Ishikawa (cell line): Measurements from ENCODE around the gene ZNF423.

Experiments
- CREB1 ChIP-seq: IDR thresholded peaks from 2 replicates; pipeline ENCODE4 v1.6.1; 2012; ENCODE audit warnings: low read depth
- EP300 ChIP-seq: IDR thresholded peaks from 2 replicates; pipeline ENCODE4 v1.6.1; 2012; ENCODE audit warnings: borderline replicate concordance
- RAD21 ChIP-seq: IDR thresholded peaks from 2 replicates; pipeline ENCODE4 v1.6.1; 2012; ENCODE audit warnings: low read depth
- TCF12 ChIP-seq: IDR thresholded peaks from 2 replicates; pipeline ENCODE4 v1.6.1; 2012; ENCODE audit warnings: low read depth
- TEAD4 ChIP-seq: IDR thresholded peaks from 2 replicates; pipeline ENCODE4 v1.6.1; 2012
- TF ChIP-seq, protein P1 (sequence below): IDR thresholded peaks from 2 replicates; pipeline ENCODE4 v1.6.1; 2012
- TF ChIP-seq, protein P2 (sequence below): IDR thresholded peaks from 2 replicates; pipeline ENCODE4 v1.6.1; 2012; ENCODE audit warnings: low read depth, mild to moderate bottlenecking

DNA sequence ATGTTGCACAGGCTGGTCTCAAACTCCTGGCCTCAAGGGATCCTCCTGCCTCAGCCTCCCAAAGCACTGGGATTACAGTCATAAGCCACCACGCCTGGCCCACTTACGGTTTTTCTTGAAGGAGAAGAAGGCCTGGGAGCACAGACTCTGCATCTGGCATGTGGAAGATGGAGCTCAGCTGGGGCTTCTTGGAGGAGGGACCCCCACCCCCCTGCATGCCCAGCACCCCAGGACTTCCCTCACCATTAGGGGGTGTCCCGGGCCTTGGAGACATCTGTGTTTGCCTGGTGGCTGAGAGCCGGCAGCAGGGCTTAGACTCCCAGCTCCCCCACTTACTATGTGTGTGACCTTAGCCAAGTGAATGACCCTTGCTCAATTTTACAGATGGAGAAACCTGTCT, 204.7 kb downstream of the ZNF423 start:
- TF ChIP-seq, protein P1, sequence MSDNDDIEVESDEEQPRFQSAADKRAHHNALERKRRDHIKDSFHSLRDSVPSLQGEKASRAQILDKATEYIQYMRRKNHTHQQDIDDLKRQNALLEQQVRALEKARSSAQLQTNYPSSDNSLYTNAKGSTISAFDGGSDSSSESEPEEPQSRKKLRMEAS = no peak
- TF ChIP-seq TCF12 (no peak), RAD21 (no peak), EP300 (no peak), CREB1 (no peak), TEAD4 (no peak)
- TF ChIP-seq, protein P2, sequence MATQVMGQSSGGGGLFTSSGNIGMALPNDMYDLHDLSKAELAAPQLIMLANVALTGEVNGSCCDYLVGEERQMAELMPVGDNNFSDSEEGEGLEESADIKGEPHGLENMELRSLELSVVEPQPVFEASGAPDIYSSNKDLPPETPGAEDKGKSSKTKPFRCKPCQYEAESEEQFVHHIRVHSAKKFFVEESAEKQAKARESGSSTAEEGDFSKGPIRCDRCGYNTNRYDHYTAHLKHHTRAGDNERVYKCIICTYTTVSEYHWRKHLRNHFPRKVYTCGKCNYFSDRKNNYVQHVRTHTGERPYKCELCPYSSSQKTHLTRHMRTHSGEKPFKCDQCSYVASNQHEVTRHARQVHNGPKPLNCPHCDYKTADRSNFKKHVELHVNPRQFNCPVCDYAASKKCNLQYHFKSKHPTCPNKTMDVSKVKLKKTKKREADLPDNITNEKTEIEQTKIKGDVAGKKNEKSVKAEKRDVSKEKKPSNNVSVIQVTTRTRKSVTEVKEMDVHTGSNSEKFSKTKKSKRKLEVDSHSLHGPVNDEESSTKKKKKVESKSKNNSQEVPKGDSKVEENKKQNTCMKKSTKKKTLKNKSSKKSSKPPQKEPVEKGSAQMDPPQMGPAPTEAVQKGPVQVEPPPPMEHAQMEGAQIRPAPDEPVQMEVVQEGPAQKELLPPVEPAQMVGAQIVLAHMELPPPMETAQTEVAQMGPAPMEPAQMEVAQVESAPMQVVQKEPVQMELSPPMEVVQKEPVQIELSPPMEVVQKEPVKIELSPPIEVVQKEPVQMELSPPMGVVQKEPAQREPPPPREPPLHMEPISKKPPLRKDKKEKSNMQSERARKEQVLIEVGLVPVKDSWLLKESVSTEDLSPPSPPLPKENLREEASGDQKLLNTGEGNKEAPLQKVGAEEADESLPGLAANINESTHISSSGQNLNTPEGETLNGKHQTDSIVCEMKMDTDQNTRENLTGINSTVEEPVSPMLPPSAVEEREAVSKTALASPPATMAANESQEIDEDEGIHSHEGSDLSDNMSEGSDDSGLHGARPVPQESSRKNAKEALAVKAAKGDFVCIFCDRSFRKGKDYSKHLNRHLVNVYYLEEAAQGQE = no peak
